ENCODE data around the gene UROS. TPM values are rescaled to one million over a fixed set of nuclear protein-coding genes. Genes with fewer than 3 reads are reported as not detected.

The UROS gene
- total RNA-seq, 1 donor from 2014 or later, result 38.1 TPM

- intact Hi-C loops (cut with DNase I), result no loop called here
- H3K36me3 ChIP-seq, result peaks cover 30 to 54% of the 10 kb centered on the region in 2 donors
- no peaks in the 10 kb centered on the region for H3K4me1 ChIP-seq
- peak in 1 of 2 donors; percentile 37 for DNase-seq (ENCODE audit: low spot score in 2 of 2)
- H3K4me3 ChIP-seq, result no peak overlapping the region
- H3K9me3 ChIP-seq, result no peaks in the 10 kb centered on the region
- TF ChIP-seq CTCF (IDR thresholded peaks at IDR 0.05), result no peak
- H3K27ac ChIP-seq, result no peak overlapping the region
- H3K27me3 ChIP-seq, result no peaks in the 10 kb centered on the region
These were observed 24.9 kb downstream of the UROS start for GRCh38 chr10:125797994-125798662.

GRCh38 chr10:125797424-125797823 is 25.6 kb downstream of the UROS start:
- no peak overlapping the region for H3K27ac ChIP-seq
- H3K27me3 ChIP-seq, result no peaks in the 10 kb centered on the region
- peaks cover 35 to 61% of the 10 kb centered on the region in 2 donors for H3K36me3 ChIP-seq
- H3K4me3 ChIP-seq, result no peak overlapping the region
- H3K9me3 ChIP-seq, result no peaks in the 10 kb centered on the region
- TF ChIP-seq CTCF (IDR thresholded peaks at IDR 0.05), result no peak
- no peaks in the 10 kb centered on the region for H3K4me1 ChIP-seq
- intact Hi-C loops (cut with DNase I), result no loop called here
- DNase-seq (ENCODE audit: low spot score in 2 of 2), result peak in 1 of 2 donors; percentile 61

- Histone ChIP-seq H3K36me3 (peaks cover 39 to 74% of the 10 kb centered on the region in 2 donors), H3K9me3 (no peaks in the 10 kb centered on the region), H3K4me1 (no peaks in the 10 kb centered on the region), H3K27me3 (no peaks in the 10 kb centered on the region), H3K4me3 (no peak overlapping the region), H3K27ac (no peak overlapping the region)
- intact Hi-C loops (cut with DNase I), result no loop called here
- no peak for TF ChIP-seq CTCF (IDR thresholded peaks at IDR 0.05)
- DNase-seq (ENCODE audit: low spot score in 2 of 2), result no peak
These were observed 27.3 kb downstream of the UROS start for GRCh38 chr10:125795637-125796190.

GRCh38 chr10:125795128-125795527 is 27.9 kb downstream of the UROS start:
- Histone ChIP-seq H3K27ac (no peak overlapping the region), H3K4me3 (no peak overlapping the region), H3K36me3 (peaks cover 37 to 72% of the 10 kb centered on the region in 2 donors), H3K27me3 (no peaks in the 10 kb centered on the region), H3K9me3 (no peaks in the 10 kb centered on the region), H3K4me1 (no peaks in the 10 kb centered on the region)
- DNase-seq (ENCODE audit: low spot score in 2 of 2), result peak in 1 of 2 donors; percentile 52
- TF ChIP-seq CTCF (IDR thresholded peaks at IDR 0.05), result no peak
- intact Hi-C loops (cut with DNase I), result no loop called here

GRCh38 chr10:125792342-125793300 is 30.4 kb downstream of the UROS start:
- H3K4me1 ChIP-seq, result no peaks in the 10 kb centered on the region
- H3K36me3 ChIP-seq, result peaks cover 43 to 70% of the 10 kb centered on the region in 2 donors
- H3K9me3 ChIP-seq, result no peaks in the 10 kb centered on the region
- no peaks in the 10 kb centered on the region for H3K27me3 ChIP-seq
- DNase-seq (ENCODE audit: low spot score in 2 of 2), result peak in 1 of 2 donors; percentile 34
- no peak for TF ChIP-seq CTCF (IDR thresholded peaks at IDR 0.05)
- intact Hi-C loops (cut with DNase I), result no loop called here
- no peak overlapping the region for H3K27ac ChIP-seq
- no peak overlapping the region for H3K4me3 ChIP-seq
